Activated T-helper 2 cell treated with anti-CD3 and anti-CD28 coated beads, Interferon-gamma antibody, Interleukin-2, Interleukin-4, amounts not matched to agents 10 μg/mL and 5 μg/mL and 100 μg/mL, durations not matched to agents 14 hours and 24 hours and 36 hours (primary cell): Measurements from ENCODE around the gene ZCWPW1. TPM values are rescaled to one million over a fixed set of nuclear protein-coding genes. Genes with fewer than 3 reads are reported as not detected.

Experiments
- DNase-seq: peaks from one replicate; pipeline ENCODE4 v3.0.0; 2021; ENCODE audit warnings: low spot score
- H3K27ac Mint-ChIP-seq: one replicate; pipeline ENCODE4 v1.8.0; 2021; ENCODE audit warnings: mixed read lengths
- H3K27me3 Mint-ChIP-seq: one replicate; pipeline ENCODE4 v1.8.0; 2021; ENCODE audit warnings: low read depth, mixed read lengths
- H3K36me3 Mint-ChIP-seq: one replicate; pipeline ENCODE4 v1.8.0; 2021; ENCODE audit warnings: low read depth, mixed read lengths
- H3K4me1 Mint-ChIP-seq: one replicate; pipeline ENCODE4 v1.8.0; 2021; ENCODE audit warnings: low read depth, mixed read lengths
- H3K4me3 Mint-ChIP-seq: one replicate; pipeline ENCODE4 v1.8.0; 2021; ENCODE audit warnings: low read depth, mild to moderate bottlenecking, moderate library complexity, mixed read lengths
- H3K9me3 Mint-ChIP-seq: one replicate; pipeline ENCODE4 v1.8.0; 2021; ENCODE audit warnings: mixed read lengths
- intact Hi-C: fragments of 100-400 bp; cut with micrococcal nuclease; formaldehyde crosslinking; loops from one replicate; pipeline ENCODE4 v1.15.1; 2023
- total RNA-seq: library from RNA; stranded (reverse); gene quantifications from 2 replicates; pipeline ENCODE4 v1.2.3, GENCODE V29; 2022

Gene ZCWPW1
- total RNA-seq, 1 donor from 2014 or later: 1.1 TPM

DNA sequence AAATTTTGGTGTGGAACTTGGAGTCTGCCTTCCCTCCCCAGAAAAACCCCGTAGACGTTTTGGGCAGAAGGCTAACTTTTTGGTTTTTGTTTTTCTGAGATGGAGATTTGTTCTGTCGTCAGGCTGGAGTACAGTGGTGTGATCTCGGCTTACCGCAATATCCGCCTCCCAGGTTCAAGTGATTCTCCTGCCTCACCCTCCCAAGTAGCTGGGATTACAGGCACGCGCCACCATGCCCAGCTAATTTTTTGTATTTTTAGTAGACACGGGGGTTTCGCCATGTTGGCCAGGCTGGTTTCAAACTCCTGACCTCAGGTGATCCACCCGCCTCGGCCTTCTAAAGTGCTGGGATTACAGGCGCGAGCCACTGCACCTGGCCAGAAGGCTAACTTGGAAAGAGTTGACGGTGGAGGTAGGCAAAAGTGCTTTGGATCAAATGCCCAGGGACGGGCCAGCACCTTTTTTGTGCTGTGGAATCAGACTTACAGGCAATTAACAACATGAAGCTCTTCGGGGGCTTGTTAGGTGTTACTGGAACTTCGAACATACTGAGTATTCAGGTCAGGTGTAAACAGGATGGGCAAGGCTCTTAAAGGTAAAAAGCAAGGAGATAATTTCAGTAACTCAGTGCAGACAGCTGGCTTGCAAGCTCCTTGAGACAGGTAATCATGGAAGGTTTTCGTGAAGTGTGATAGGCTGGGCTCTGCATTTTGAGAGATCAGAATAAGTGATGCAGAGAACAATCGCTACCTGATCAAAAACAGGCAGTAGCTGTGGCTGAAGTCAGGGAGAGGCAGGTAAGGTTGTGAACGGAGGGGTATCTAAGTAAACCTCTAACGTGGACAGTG lies 6.0 kb upstream of the ZCWPW1 start:
- Mint-ChIP-seq H3K27ac (peak overlapping the region; percentile 78), H3K36me3 (peaks cover 56% of the 10 kb centered on the region), H3K9me3 (no peaks in the 10 kb centered on the region), H3K4me1 (peaks cover 35% of the 10 kb centered on the region), H3K4me3 (peak overlapping the region; percentile 85), H3K27me3 (no peaks in the 10 kb centered on the region)
- intact Hi-C loops: no loop called here
- no peak for DNase-seq

GRCh38 chr7:100433592-100434296 lies 5.2 kb upstream of the ZCWPW1 start:
- intact Hi-C loops: no loop called here
- peaks cover 36% of the 10 kb centered on the region for H3K4me1 Mint-ChIP-seq
- peak overlapping the region; percentile 43 for H3K27ac Mint-ChIP-seq
- H3K9me3 Mint-ChIP-seq: no peaks in the 10 kb centered on the region
- peaks cover 58% of the 10 kb centered on the region for H3K36me3 Mint-ChIP-seq
- peak overlapping the region; percentile 85 for H3K4me3 Mint-ChIP-seq
- H3K27me3 Mint-ChIP-seq: no peaks in the 10 kb centered on the region
- no peak for DNase-seq

GRCh38 chr7:100433276-100433591 lies 4.7 kb upstream of the ZCWPW1 start:
- peaks cover 58% of the 10 kb centered on the region for H3K36me3 Mint-ChIP-seq
- no peaks in the 10 kb centered on the region for H3K9me3 Mint-ChIP-seq
- H3K27ac Mint-ChIP-seq: no peak overlapping the region
- no peak for DNase-seq
- H3K27me3 Mint-ChIP-seq: no peaks in the 10 kb centered on the region
- intact Hi-C loops: no loop called here
- H3K4me3 Mint-ChIP-seq: peak overlapping the region; percentile 34
- H3K4me1 Mint-ChIP-seq: peaks cover 36% of the 10 kb centered on the region

DNA sequence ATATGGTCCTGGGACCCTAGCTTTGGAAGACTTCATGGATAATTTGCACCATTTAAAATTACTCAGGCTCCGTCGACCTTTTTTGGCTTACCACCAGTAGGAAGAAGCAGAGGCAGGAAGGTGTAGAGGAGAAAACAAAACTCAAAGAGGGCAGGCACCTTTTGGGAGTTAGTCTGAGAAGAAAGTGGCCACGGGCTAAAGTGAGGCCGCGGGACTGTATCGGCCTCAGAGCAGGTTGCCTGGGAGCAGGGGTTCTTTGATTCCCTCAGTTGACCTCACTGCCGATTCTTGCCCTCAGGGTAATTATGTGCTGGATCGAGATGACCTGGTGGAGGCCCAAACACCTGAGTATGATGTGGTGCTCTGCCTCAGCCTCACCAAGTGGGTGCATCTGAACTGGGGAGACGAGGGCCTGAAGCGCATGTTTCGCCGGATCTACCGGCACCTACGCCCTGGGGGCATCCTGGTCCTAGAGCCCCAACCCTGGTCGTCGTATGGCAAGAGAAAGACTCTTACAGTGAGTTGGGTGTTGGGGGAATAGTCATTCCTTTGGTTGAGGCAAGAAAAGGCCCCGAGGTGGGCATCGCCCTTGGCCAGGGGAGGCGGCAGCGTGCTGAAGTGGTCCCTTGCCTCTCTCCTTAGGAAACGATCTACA lies 4.2 kb upstream of the ZCWPW1 start:
- no peak overlapping the region for H3K4me3 Mint-ChIP-seq
- peaks cover 58% of the 10 kb centered on the region for H3K36me3 Mint-ChIP-seq
- DNase-seq: no peak
- no peaks in the 10 kb centered on the region for H3K9me3 Mint-ChIP-seq
- peak overlapping the region; percentile 5 for H3K27ac Mint-ChIP-seq
- intact Hi-C loops: no loop called here
- H3K4me1 Mint-ChIP-seq: peaks cover 37% of the 10 kb centered on the region
- no peaks in the 10 kb centered on the region for H3K27me3 Mint-ChIP-seq

- Mint-ChIP-seq H3K4me3 (peak overlapping the region; percentile 89), H3K27me3 (no peaks in the 10 kb centered on the region), H3K4me1 (peaks cover 38% of the 10 kb centered on the region), H3K36me3 (peaks cover 58% of the 10 kb centered on the region), H3K27ac (peak overlapping the region; percentile 64), H3K9me3 (no peaks in the 10 kb centered on the region)
- no peak for DNase-seq
- intact Hi-C loops: no loop called here
Observed at GRCh38 chr7:100432053-100432452, 3.5 kb upstream of the ZCWPW1 start.

DNA sequence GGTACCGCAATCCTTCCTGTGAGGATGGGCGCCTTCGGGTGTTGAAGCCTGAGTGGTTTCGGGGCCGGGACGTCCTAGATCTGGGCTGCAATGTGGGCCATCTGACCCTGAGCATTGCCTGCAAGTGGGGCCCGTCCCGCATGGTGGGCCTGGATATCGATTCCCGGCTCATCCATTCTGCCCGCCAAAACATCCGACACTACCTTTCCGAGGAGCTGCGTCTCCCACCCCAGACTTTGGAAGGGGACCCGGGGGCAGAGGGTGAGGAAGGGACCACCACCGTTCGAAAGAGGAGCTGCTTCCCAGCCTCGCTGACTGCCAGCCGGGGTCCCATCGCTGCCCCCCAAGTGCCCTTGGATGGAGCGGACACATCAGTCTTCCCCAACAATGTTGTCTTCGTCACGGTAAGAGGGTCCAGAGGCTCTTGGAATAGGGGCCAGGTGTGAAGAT lies 2.8 kb upstream of the ZCWPW1 start:
- Mint-ChIP-seq H3K9me3 (no peaks in the 10 kb centered on the region), H3K27ac (peak overlapping the region; percentile 64), H3K4me3 (peak overlapping the region; percentile 89), H3K27me3 (no peaks in the 10 kb centered on the region), H3K4me1 (peaks cover 38% of the 10 kb centered on the region), H3K36me3 (peaks cover 56% of the 10 kb centered on the region)
- intact Hi-C loops: no loop called here
- no peak for DNase-seq

DNA sequence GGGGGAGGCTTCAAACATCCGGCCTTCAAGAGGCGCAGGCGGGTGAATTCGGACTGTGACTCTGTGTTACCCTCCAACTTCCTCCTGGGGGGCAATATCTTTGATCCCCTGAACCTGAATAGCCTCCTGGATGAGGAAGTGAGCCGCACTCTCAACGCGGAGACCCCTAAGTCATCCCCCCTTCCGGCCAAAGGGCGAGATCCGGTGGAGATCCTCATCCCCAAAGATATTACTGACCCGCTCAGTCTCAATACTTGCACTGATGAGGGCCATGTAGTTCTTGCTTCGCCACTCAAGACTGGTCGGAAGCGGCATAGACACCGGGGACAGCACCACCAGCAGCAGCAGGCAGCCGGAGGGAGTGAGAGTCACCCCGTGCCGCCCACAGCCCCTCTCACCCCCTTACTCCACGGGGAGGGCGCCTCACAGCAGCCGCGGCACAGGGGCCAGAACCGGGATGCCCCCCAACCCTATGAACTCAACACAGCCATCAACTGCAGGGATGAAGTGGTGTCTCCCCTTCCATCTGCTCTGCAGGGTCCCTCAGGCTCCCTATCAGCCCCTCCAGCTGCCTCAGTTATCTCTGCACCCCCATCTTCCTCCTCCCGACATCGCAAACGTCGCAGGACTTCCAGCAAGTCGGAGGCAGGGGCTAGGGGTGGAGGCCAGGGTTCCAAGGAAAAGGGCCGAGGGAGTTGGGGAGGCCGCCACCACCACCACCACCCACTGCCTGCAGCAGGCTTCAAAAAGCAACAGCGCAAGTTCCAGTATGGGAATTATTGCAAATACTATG lies 2.2 kb upstream of the ZCWPW1 start:
- H3K4me3 Mint-ChIP-seq: peak overlapping the region; percentile 89
- peak; percentile 29 for DNase-seq
- peaks cover 38% of the 10 kb centered on the region for H3K4me1 Mint-ChIP-seq
- peaks cover 52% of the 10 kb centered on the region for H3K36me3 Mint-ChIP-seq
- no peaks in the 10 kb centered on the region for H3K9me3 Mint-ChIP-seq
- H3K27me3 Mint-ChIP-seq: peaks cover 2% of the 10 kb centered on the region
- peak overlapping the region; percentile 93 for H3K27ac Mint-ChIP-seq
- intact Hi-C loops: loop anchor here (1.0 kb wide), 1 partner anchor 108 kb away; no protein-coding TSS in a partner anchor

- Mint-ChIP-seq H3K4me1 (peaks cover 34% of the 10 kb centered on the region), H3K4me3 (peak within 1 kb of the TSS; percentile 90), H3K27ac (peak within 1 kb of the TSS; percentile 96), H3K27me3 (peaks cover 2% of the 10 kb centered on the region), H3K9me3 (no peaks in the 10 kb centered on the region), H3K36me3 (peaks cover 43% of the 10 kb centered on the region)
- peak; percentile 93 for DNase-seq
- intact Hi-C loops: loop anchor here (1.0 to 2.0 kb wide), 7 partner anchors 33 to 329 kb away; partner anchors contain the start of genes AP4M1, GNB2, MCM7 and MOSPD3
Observed at GRCh38 chr7:100429637-100430492, 1.4 kb upstream of the ZCWPW1 start, which contains the start of gene MEPCE. Gene MEPCE, plus strand, starts transcription at chr7:100429831. Its CDS starts 188 bp downstream, at chr7:100430019.

DNA sequence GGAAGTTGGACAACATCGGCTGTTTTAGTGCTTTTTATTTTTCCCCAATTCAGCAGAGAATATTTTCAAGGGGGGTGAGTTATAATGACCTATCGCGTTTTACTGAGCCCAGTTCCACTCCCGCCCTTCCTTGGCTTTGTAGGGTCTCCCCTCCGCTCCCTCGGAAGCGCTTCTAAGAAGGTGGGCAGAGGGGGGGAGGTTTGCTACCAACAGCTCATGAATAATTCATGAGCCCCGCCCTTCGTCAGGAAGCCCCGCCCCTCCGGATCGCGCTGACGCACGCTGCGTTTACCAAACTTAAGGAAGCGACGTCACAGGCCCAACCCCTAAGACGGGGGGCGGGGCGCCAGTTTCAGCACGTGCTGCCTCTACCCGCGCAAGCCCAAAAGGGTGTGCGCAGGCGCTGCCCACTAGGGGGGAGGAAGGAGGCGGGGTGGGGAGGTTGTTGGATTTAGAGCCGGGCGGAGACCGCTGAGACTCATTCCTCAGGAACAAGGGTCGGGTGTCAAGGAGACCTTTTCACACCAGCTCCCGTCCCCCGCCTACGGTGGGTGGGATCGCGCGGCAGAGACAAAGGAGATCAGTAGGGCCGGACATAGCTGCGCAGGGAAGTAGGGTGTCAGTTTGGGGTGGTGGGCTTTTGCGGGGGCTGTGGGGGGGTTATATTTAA lies 599 bp upstream of the ZCWPW1 start:
- Mint-ChIP-seq H3K4me1 (peaks cover 28% of the 10 kb centered on the region), H3K27ac (peak overlapping the region; percentile 96), H3K4me3 (peak overlapping the region; percentile 90), H3K27me3 (peaks cover 2% of the 10 kb centered on the region), H3K9me3 (no peaks in the 10 kb centered on the region), H3K36me3 (peaks cover 36% of the 10 kb centered on the region)
- intact Hi-C loops: loop anchor here (1.0 to 2.0 kb wide), 6 partner anchors 32 to 328 kb away; partner anchors contain the start of genes AP4M1, GNB2, MCM7 and MOSPD3
- peak; percentile 100 for DNase-seq

DNA sequence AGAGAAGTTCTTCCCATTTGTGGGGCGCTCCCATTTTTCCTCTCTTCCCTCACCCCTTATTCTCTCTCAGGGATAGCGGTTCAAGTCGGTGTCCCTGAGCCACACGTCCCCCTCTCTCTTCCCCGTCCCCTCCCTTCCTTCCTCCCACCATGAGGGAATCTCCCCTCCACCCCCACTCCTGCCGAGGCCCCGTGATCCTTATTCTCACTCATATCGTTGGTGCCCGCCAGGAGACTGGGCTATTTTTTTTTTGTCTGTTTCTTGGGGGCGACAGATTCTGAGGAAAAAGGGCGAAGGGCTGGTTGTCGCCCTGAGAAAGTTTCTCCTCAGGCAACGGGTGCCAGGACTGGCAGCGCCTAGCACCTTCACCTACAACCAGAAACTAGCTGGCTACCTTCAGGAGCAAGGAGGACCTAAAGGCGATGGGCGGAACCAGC lies 723 bp downstream of the ZCWPW1 start:
- Mint-ChIP-seq H3K4me3 (peak overlapping the region; percentile 90), H3K36me3 (peaks cover 23% of the 10 kb centered on the region), H3K4me1 (peaks cover 21% of the 10 kb centered on the region), H3K27ac (peak overlapping the region; percentile 96), H3K9me3 (no peaks in the 10 kb centered on the region), H3K27me3 (peaks cover 2% of the 10 kb centered on the region)
- intact Hi-C loops: loop anchor here (2.0 kb wide), 2 partner anchors 31 to 327 kb away; partner anchors contain the start of genes AP4M1 and MCM7
- no peak for DNase-seq

DNA sequence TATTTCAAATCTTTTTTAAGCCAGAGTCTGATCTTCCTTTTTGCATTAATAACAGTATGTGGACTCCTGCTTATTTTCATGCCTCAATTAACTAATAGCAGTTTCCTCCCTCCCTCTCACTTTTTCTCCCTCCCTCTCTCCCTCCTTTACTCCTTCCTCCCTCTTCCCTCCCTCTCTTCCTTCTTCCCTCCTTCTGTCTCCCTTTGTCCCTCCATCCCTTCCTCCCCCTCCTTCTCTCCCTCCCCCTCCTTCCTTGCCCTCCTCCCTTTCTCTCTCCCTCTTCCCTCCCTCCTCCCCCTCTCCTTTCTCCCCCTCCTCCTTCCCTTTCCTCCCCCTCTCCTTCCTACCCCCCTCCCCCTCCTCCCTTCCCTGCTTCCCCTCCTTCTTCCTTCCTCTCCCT lies 2.0 kb downstream of the ZCWPW1 start:
- intact Hi-C loops: no loop called here

More for the DNA sequence above, 2.0 kb downstream of the ZCWPW1 start:
- peaks cover 8% of the 10 kb centered on the region for H3K4me1 Mint-ChIP-seq
- no peak for DNase-seq
- peaks cover 2% of the 10 kb centered on the region for H3K27me3 Mint-ChIP-seq
- H3K36me3 Mint-ChIP-seq: peaks cover 10% of the 10 kb centered on the region
- no peaks in the 10 kb centered on the region for H3K9me3 Mint-ChIP-seq
- no peak overlapping the region for H3K27ac Mint-ChIP-seq
- H3K4me3 Mint-ChIP-seq: no peak overlapping the region
